Stimulated activated CD4-positive, alpha-beta T cell treated with anti-CD3 and anti-CD28 coated beads, Interleukin-1b, Interleukin-23, amount 100 ng/mL, for 24 hours (primary cell): ENCODE results near the gene TRAF6.

Experiments used
- DNase-seq, 4 experiments: peaks; one replicate each; pipeline ENCODE4 v3.0.0-alpha.2; 2020; ENCODE audit warnings: low read depth in 4 of 4, low spot score in 1 of 4

TRAF6 gene

DNA sequence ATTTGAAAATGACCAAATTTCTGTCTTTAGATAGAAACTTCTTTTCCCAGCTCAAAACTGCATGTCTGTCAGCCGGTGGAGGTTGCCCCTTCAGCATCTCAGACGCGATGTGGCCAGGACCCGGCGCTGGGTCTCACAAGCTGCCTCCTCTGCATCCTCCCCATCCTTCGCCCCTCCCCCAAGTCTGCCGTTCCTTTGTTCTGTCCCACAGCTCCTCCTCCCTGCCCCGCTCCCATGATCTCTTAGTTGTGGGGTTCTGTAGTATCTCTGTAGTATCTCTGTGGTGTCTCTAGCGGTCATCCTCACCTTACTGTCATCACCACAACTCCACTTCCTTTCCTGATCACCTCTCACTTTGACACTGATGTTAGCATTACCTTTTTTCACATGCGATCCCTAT is 49.9 kb downstream of the TRAF6 start:
- no peak for DNase-seq

DNA sequence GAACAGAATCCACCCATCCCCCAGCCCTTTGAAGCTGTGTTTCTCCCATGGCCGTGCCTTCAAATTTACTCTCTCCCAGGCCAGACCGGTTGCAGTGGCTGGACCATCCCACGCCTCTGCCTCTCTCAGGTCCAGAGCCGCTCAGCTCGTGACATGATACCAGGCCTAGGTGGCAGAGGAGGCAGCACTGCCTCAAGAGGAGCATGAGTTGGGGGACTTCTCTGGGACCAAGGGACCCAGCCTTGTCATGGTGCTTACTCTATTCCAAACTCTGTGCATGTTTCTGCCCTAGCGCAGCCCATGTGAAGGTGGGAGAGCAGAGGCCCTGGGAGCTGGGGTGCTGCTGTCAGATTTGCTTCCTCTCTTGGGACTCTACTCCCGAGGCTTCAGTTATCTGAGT is 51.0 kb downstream of the TRAF6 start:
- DNase-seq = no peak

DNA sequence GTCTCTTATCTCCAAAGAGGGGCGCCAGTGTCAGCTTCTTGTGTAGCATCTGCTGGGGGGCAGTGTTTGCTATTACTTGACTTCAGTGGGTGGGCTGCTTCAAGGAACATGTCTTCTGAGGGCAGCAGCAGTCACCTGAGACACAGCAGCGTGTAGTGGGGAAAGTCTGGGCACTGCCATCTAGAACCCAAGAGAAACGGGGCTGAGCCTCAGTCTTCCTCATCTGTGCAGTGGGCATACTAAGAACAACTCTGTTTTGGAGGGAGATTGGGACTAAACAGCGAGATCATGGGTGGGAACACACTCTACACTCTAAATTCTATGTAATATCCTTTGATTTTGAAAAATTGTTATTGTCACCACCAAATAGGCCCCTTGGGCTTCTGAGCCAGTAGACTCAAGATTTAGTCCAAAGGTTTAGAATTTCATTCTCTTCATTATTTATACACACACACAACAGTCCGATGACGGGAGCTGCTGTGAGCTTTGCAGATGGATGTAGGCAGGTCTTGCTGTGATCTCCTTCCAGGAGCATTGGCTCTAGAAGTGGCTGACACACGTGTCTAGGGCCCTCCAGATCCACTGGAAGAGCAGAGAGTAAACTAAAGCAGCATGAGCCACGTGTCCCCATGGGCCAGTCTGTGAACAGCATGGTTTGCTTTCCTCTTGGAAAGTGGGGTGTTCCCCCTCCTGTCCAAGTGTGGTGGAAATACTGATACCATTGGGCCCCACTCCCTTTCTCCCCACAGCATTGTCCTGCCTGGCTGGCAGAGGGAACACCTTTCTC is 51.8 kb downstream of the TRAF6 start:
- DNase-seq = no peak

DNA sequence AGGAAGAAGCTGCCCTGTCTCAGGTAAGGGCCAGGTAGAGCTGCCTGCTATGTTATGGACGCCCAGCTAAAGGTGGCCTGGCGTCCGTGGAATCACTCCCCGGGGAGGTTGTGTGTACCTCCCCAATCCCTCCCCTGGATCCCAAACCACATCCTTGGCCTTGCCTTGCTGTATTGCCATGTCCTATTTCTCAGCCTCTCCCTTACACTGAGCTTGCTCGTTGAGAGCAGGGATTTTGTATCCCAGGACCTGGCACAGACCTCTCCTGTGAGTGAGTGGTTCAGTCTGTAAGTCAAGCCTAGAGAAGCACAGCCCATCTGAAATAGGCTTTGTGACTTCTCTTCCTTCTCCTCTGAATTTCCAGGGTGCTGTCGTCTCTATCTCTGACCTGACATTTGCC is 53.9 kb downstream of the TRAF6 start:
- DNase-seq = no peak

DNA sequence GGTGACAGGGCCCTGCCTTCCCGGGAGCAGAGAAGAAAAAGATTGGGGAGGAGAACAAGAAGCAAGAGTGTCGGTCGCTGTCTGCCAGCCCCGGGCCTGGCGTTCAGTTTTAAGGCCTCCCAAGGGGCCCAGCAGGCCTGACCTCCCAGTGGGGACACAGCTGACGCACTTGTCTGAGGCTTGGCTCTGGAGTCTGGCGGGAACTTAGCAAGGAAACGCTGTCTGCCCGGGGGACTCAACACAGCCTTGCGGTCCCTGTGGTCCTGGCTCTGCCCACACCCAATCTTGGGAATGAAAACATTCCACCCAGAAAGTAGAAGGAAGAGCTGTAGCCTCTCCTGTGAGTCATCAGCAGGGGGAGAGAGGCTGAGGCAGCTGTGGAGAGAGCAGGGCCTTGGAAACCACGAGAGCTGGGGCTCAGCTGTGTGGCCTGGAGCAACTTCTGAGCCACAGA is 54.4 kb downstream of the TRAF6 start:
- no peak for DNase-seq

DNA sequence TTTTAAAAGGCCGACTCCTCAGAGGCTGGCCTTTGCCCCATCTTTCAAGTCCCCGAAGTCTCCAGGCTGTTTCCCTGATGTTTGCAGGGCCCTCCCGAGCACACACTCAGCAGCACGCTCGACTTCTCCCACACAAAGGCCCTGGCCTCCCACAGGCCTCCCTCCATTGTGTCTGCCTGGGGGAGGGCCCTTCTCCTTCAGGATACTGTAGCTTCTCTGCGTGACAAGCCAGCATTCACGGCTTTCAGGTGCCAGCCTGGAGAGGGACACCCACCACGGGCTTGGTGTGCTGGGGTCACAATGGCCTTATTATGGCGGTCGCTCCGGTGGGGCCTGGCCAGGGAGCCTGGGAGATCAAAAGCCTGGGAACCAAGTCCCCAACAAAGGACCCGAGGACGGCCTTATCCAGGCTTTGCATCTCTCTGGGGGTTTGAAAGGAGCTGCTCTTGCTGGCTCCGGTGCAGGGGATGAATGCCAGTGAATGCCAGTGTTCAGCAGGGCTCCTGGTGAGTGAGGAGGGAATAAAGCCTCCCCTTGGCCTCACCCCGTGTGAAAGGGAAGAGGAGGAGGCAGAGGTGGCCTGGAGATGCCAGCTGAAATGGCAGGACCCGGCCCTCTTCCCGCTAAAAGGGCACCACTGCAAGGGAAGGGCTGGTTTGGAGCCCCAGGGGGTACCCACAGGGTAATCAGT is 55.0 kb downstream of the TRAF6 start:
- DNase-seq = no peak

DNA sequence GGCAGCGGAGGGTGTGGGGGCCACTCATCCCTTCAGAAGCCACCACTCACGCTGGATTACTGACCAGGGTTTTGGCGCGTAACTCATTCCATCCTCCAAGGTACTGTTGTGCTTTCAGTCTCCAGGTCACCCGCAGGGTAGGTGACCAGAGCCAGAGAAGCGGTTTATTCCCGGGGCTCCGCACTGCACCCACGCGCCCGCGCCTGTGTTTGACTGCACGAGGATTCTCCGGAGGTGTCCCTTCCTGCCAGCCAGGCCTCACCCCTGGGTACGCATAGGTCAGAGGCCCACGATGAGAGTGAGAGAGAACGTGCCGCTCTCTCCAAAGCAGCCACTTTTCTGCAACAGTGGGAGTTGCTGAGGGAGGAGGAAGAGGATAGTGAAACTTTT is 55.5 kb downstream of the TRAF6 start:
- DNase-seq = no peak

DNA sequence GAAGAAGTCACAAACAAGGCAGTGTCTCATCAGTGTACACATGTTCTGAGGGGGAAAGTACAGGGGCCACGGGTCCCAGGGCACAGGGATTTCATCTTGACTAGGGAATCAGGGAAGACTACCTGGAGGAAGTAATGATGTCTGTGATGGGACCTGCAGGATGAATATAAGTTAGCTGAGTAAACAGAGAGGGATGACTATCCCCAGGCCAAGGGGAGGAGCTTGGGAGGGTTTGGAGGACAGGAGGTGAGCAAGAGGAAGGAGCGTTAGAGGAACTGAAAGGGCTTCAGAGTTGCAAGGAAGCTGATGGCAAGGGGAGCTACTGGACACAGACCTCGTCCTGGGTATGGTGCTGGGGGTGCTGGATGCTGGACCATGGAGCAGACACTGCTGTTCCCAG is 56.4 kb downstream of the TRAF6 start:
- no peak for DNase-seq

DNA sequence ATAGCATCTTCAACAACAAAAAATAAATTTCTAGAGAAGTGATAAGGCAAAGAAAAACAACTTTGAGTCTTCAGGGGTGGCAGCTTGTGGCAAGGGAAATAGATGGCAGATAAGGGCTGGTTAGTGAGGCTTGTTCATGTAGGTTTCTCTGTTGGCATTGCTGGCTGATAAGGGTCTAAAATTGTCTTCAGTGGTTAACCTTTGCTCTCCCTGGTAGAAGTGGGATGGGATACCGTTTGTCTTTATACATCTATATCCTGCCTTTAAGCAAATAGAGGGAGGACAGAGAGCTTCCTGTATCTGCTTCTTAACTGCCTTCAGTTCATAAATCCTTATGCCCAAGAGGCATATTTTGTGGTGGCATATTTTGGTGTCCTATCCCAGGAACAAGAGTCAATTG is 57.1 kb downstream of the TRAF6 start:
- no peak for DNase-seq

DNA sequence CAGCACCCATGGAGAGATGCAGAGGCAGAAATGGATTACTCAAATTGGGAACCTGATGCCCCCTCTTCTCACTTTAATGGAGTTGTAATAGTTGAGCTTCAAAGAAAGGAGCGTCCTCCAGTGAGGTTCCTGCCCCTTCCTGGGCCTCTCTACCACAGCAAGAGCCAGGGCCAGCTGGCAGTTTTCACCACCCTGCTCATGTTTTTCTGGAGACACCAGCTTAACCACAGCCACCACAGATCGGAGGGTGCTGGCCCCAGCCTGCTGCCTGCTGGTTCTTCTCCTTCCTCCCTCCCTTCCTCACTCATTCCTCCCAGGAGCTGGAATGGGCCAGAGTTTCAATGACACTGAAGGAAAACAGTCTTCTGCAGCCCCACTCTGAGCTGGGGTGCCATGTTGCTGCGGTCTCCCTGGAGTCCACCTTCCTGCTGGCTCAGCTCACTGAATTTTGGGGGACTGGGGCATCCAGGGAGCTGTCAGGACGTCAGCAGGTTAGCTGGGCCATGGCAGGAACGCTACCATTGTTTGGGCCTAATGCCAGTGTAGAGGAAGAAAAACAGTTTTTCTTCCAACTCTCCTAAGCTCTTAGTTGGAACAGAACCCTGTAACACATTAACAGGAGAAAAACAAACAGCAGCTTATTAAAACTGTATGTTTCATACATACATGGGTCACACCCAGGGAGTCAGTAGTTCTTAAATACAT is 57.7 kb downstream of the TRAF6 start:
- DNase-seq = no peak

DNA sequence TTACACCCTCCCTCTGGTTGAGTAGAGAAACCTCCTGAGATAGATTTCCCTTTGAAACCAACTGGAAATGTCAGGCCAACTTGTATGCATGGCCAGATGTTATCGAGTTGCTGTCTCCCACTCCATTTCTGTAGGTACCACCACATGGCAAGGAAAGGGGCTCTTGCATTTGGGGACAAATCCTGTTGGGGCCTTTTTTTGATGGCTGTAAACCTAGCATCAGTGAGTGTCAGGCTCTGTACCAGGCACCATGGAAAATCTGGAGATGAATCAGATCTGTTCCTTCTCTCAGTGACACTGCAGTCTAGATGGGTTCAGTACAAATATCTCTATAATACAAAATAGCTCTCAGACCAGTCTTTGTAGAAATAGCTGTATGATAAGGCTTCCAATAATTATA is 58.4 kb downstream of the TRAF6 start:
- DNase-seq = no peak

DNA sequence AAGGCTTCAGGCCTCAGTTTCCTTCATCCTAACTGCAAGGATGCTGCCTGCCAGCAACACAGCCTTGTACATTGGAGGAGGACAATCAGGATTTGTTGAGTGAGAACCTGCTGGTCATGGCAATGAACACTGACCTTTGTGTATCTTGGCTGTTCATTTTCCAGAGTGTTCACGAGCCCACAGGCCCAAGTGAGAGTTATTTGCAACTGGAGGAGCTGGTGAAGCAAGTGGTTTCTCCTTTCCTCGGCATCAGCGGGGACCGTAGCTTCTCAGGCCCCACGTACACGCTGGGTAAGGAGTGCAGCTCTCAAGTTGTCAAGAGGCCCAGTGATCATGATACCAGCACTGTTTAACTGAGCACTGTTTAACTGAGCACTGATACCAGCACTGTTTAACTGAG is 59.0 kb downstream of the TRAF6 start:
- no peak for DNase-seq

DNA sequence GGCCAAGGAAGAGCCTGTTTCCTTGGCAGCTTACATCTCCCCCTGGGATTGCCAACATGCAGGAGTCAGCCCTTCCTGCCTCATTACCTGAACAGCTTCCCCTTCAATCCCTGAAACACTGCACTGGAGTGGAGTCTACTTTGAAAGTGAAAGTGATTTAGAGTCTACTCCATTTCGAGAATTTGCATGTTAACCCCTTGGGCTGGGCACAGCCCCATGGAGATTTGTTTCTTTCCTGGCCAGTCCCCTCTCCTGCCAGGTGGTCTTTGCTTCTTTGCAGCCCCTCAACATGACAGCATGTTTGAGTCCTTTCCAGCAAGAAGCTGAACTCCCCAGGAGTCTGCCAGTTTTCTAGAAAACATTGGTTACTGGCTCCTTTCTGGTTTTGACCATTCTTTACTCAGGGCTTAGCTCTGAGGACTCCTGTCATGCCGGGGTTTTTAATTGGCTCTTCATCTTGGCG is 59.9 kb downstream of the TRAF6 start:
- no peak for DNase-seq

DNA sequence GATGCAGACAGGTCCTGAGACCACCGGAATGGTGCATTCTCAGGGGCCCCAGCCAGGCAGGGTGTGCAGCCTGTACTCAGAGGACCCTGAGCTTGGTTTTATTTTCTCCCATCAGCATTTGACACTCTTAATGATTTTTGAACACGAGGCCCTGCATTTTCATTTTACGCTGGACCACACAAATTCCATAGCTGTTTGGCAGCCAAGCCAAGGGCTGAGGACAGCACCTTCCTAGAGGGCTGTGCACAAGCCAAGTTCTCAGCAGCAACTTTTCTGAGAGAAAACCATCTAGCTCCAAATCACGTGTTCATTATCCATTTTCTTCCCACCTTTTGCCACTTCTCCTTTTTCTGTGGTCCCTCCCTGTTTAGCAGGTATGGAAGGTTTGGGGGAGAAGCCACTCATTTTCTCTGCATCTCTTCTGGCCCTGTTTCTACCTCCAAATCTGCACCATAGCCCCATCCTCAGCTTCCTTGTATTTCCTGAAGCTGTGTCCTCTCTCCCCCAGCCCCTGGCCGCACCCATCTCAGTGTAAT is 60.4 kb downstream of the TRAF6 start:
- no peak for DNase-seq

DNA sequence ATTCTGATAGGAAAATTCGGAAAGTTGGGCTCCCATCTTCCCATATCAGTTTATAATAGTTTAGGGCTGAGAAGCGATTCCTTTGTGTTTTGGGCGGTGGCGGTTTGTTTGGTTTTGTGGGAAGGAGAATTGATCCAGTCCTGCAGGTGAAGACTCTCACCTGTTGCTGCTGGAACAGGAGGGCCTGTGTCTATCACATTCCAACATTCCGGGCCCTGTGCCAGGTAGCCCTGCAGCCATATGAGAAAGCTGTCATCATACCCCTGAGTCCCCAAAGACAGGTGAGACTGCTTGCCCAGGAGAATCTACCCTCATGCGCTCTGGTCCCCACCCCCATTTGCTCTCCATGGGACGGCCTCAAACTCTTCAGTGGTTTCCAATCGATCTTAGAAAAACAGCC is 62.1 kb downstream of the TRAF6 start:
- no peak for DNase-seq

DNA sequence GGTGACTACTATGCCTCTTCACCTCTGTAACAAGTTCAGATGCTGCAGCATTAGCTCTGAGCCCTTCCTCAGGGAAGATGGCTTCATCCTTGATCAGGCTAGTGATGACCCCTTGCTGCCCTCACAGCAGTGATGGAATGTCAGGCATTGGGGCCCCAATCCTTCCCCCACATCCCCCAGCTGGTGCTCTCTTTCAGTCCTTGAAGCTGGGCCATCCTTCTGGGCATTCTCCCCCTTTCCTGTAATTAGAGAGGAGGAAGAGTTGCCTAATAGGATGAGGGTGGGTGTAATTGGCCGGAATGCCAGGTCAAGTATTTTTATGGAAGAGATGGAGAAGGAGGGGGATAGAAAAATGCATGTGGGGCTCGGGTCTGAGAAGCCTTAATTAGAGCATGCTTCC is 62.6 kb downstream of the TRAF6 start:
- DNase-seq = no peak

DNA sequence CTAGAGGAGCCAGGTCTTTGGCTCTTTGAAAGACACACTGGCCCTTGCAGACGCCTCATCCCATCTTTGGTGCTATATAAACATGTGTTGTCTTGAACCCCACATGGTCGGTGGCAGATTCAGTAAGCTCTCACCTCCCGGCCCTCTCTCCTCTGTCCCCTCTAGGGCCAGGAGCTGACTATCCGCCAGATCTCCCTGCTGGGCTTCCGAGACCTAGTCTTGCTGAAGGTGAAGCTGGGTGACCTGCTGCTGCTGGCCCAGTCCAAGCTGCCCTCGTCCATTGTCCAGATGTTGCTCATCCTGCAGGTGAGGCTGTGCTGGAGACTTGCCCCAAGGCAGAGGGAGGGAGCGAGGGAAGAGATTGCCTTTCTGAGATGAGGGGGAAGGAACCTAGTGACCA is 63.9 kb downstream of the TRAF6 start:
- DNase-seq = no peak

DNA sequence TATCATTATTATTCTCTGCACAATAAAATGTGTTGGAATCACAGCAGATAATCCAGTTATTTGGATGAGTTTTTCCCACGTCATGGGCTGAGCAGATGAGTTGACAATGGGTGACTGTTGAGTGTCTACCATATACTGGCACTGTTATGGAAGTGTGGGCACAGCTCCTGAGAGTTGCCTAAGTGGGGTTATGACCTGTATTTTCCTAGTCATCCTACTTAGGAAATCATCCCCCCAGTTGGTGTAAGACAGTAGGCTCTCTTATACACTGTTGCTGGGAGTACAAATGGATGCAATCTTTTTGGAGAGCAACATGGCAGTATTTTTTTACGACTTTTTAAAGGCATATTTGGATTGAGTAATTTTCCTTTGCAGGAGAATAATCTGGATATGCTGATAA is 66.4 kb downstream of the TRAF6 start:
- no peak for DNase-seq

DNA sequence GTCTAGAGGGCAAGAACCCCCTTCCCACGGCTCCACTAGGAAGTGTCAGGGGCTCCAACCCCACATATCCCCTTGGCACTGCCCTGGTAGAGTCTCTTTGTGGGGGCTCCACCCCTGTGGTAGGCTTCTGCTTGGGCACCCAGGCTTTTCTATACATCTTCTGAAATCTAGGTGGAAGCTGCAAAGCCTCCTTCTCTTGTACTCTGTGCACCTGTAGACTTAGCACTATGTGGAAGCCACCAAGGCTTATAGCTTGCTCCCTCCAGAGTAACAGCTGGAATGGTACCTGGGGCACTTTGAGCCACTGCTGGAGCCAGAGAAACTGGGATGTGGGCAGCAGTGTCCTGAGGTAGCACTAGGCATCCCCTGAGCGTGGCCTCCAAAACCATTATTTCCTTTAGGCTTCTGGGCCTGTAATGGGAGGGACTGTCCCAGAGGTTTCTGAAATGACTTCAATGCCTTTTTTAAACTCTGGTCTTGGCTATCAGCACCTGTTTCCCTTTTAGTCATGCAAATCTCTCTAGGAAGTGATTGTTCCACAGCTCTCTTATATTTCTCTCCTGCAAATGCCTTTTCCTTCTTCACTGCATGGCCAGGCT is 68.4 kb downstream of the TRAF6 start:
- DNase-seq = no peak

DNA sequence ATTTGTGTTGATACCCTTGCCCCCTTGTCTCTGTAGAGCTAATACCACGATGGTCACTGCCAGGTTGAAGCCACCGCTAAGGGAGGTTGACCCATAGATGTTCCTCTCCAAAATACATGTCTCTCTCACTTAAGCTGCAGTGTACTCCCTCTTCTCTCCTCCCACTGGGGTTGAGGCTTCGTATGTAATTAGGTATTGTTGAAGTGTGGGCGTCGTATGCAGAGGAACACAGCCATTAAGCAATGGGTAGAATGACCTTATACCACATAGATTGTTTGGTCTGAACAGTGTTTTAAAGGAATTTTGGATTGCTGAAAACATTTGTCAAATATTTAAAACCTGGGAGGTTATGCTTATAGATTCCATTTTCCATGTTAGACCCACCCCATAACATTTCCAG is 71.9 kb downstream of the TRAF6 start:
- no peak for DNase-seq

DNA sequence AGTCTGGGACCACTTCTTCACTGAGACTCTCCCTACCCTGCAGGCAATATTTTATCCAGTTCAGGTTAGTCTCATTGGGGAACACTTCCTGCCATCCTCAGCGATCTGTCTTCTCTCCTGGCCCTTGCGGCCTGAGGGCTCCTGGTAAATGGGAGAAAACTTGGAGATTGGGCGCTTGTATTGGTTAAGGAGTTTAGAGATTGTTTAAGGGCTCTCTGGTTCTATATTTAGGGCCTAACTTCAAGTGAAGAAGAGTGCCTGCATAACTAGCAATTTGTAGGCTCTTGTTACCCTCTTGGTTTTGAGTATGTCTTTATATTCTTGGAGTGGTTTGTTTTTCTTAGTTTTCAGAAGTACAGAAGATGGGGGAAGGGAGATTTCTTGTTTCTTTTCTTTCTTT is 72.7 kb downstream of the TRAF6 start:
- no peak for DNase-seq
